HEK293 (cell line): ENCODE measurements around the gene NUCB1.
"Not testable (repeated sequence)": the region's sequence is repeated elsewhere in the genome, so short reads cannot be mapped to it uniquely, and the experiment has no call there.

Experiments
- CTCF ChIA-PET: fragments of 350-600 bp; formaldehyde crosslinking; extraction: SDS; loops from one replicate; lab custom pipeline; 2021; ENCODE audit warnings: antibody characterized with exemption; lab: Yijun Ruan, JAX
- POLR2A ChIA-PET: fragments of 300-600 bp; formaldehyde crosslinking; extraction: SDS; loops from one replicate; lab custom pipeline; 2020; ENCODE audit warnings: antibody characterized with exemption, inconsistent platforms; lab: Yijun Ruan, JAX
- H3K27ac ChIP-seq: fragments of 200-500 bp; sonication (Bioruptor generic); 2 replicates; pipeline ENCODE4 v1.5.1; 2014; ENCODE audit warnings: low read depth, low read length, control low read depth, inconsistent platforms; ENCODE audit errors: extremely low read depth
- H3K36me3 ChIP-seq, 2 experiments: fragments of 200-500 bp in 1 of 2; sonication (Bioruptor generic) in 1 of 2; 1 replicate in 1 of 2; 2 replicates in 1 of 2; pipeline ENCODE4 v1.5.1; 2014 to 2017; ENCODE audit warnings: inconsistent platforms in 2 of 2, low read length in 2 of 2; ENCODE audit not compliant: control insufficient read depth in 2 of 2, insufficient read depth in 1 of 2
- H3K4me1 ChIP-seq: fragments of 200-500 bp; sonication (Bioruptor generic); 2 replicates; pipeline ENCODE4 v1.5.1; 2014; ENCODE audit warnings: mild to moderate bottlenecking, low read length, inconsistent platforms; ENCODE audit not compliant: control insufficient read depth, insufficient read depth
- H3K4me3 ChIP-seq: 2 replicates; pipeline ENCODE4 v1.5.1; 2011; ENCODE audit warnings: low read depth, mild to moderate bottlenecking, control low read depth, low read length, moderate library complexity
- H3K9me3 ChIP-seq: fragments of 200-500 bp; sonication (Bioruptor generic); 2 replicates; pipeline ENCODE4 v1.5.1; 2014; ENCODE audit warnings: low read depth, low read length, inconsistent platforms; ENCODE audit not compliant: control insufficient read depth, insufficient read depth
- INSM2 ChIP-seq: fragments of 450-650 bp; formaldehyde crosslinking; IDR thresholded peaks from 2 replicates; pipeline ENCODE4 v1.5.1; 2016; ENCODE audit warnings: missing biosample characterization, missing genetic modification characterization
- KLF16 ChIP-seq: fragments of 450-650 bp; formaldehyde crosslinking; IDR thresholded peaks from 2 replicates; pipeline ENCODE4 v1.5.1; 2017; ENCODE audit warnings: missing biosample characterization, missing genetic modification characterization
- ZBTB1 ChIP-seq: fragments of 450-650 bp; formaldehyde crosslinking; IDR thresholded peaks from 2 replicates; pipeline ENCODE4 v1.5.1; 2016; ENCODE audit warnings: missing biosample characterization, missing genetic modification characterization
- ZFHX2 ChIP-seq: fragments of 450-650 bp; formaldehyde crosslinking; conservative IDR thresholded peaks from 2 replicates; pipeline ENCODE4 v1.5.1; 2016; ENCODE audit warnings: missing biosample characterization, missing genetic modification characterization
- ZFP69B ChIP-seq: fragments of 450-650 bp; formaldehyde crosslinking; IDR thresholded peaks from 2 replicates; pipeline ENCODE4 v1.5.1; 2016; ENCODE audit warnings: missing biosample characterization, missing genetic modification characterization
- ZNF10 ChIP-seq: fragments of 450-650 bp; formaldehyde crosslinking; IDR thresholded peaks from 2 replicates; pipeline ENCODE4 v1.5.1; 2017; ENCODE audit warnings: missing biosample characterization, missing genetic modification characterization
- ZNF175 ChIP-seq: fragments of 450-650 bp; formaldehyde crosslinking; IDR thresholded peaks from 2 replicates; pipeline ENCODE4 v1.5.1; 2016; ENCODE audit warnings: missing biosample characterization, missing genetic modification characterization
- ZNF350 ChIP-seq: fragments of 450-650 bp; formaldehyde crosslinking; IDR thresholded peaks from 2 replicates; pipeline ENCODE4 v1.5.0; 2017; ENCODE audit warnings: missing biosample characterization, mild to moderate bottlenecking, missing genetic modification characterization
- ZNF37A ChIP-seq: fragments of 450-650 bp; IDR thresholded peaks from 2 replicates; pipeline ENCODE4 v1.5.1; 2018; ENCODE audit warnings: missing biosample characterization, missing genetic modification characterization
- ZNF549 ChIP-seq: fragments of 450-650 bp; IDR thresholded peaks from 2 replicates; pipeline ENCODE4 v1.5.1; 2018; ENCODE audit warnings: missing biosample characterization, missing genetic modification characterization, mild to moderate bottlenecking, inconsistent platforms, moderate library complexity
- ZNF585B ChIP-seq: fragments of 450-650 bp; formaldehyde crosslinking; IDR thresholded peaks from 2 replicates; pipeline ENCODE4 v1.5.1; 2016; ENCODE audit warnings: missing biosample characterization, missing genetic modification characterization
- ZNF624 ChIP-seq: fragments of 450-650 bp; formaldehyde crosslinking; IDR thresholded peaks from 2 replicates; pipeline ENCODE4 v1.5.1; 2017; ENCODE audit warnings: missing biosample characterization, missing genetic modification characterization
- TF ChIP-seq, protein P1 (sequence below): fragments of 450-650 bp; formaldehyde crosslinking; IDR thresholded peaks from 2 replicates; pipeline ENCODE4 v1.5.1; 2016; ENCODE audit warnings: missing biosample characterization, missing genetic modification characterization
- TF ChIP-seq, protein P2 (sequence below): fragments of 450-650 bp; formaldehyde crosslinking; IDR thresholded peaks from 2 replicates; pipeline ENCODE4 v1.5.1; 2017; ENCODE audit warnings: missing biosample characterization, missing genetic modification characterization
- TF ChIP-seq, protein P3 (sequence below): fragments of 450-650 bp; formaldehyde crosslinking; IDR thresholded peaks from 2 replicates; pipeline ENCODE4 v1.5.1; 2016; ENCODE audit warnings: missing biosample characterization, missing genetic modification characterization
- TF ChIP-seq, protein P4 (sequence below): fragments of 450-650 bp; formaldehyde crosslinking; IDR thresholded peaks from 2 replicates; pipeline ENCODE4 v1.5.1; 2016; ENCODE audit warnings: missing biosample characterization, missing genetic modification characterization, borderline replicate concordance

The NUCB1 gene

DNA sequence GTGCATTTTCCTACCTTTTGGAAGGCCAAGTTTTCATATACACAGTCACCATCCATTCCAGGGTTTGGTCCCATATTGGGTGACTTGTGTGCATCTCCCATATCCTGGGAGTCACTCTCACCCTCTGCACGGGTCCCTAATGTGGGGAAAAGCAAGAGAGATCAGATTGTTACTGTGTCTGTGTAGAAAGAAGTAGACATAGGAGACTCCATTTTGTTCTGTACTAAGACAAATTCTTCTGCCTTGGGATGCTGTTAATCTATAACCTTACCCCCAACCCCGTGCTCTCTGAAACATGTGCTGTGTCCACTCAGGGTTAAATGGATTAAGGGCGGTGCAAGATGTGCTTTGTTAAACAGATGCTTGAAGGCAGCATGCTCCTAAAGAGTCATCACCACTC lies 10.6 kb upstream of the NUCB1 start:
- H3K9me3 ChIP-seq, CTCF ChIA-PET, H3K36me3 ChIP-seq, POLR2A ChIA-PET, H3K4me1 ChIP-seq, H3K4me3 ChIP-seq, H3K27ac ChIP-seq: not testable (repeated sequence)

GRCh38 chr19:48890551-48890950 lies 9.6 kb upstream of the NUCB1 start:
- TF ChIP-seq ZNF549 (tag by site-specific recombination) (no peak), ZFHX2 (no peak), ZBTB1 (no peak), ZNF624 (tag by site-specific recombination) (no peak), ZNF10 (no peak), ZNF350 (tag by site-specific recombination) (no peak), ZFP69B (no peak), INSM2 (tag by site-specific recombination) (no peak), KLF16 (tag by site-specific recombination) (no peak), ZNF585B (no peak), ZNF175 (tag by site-specific recombination) (no peak), ZNF37A (tag by site-specific recombination) (no peak)
- TF ChIP-seq, protein P1, sequence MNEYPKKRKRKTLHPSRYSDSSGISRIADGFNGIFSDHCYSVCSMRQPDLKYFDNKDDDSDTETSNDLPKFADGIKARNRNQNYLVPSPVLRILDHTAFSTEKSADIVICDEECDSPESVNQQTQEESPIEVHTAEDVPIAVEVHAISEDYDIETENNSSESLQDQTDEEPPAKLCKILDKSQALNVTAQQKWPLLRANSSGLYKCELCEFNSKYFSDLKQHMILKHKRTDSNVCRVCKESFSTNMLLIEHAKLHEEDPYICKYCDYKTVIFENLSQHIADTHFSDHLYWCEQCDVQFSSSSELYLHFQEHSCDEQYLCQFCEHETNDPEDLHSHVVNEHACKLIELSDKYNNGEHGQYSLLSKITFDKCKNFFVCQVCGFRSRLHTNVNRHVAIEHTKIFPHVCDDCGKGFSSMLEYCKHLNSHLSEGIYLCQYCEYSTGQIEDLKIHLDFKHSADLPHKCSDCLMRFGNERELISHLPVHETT, result no peak
- TF ChIP-seq, protein P2, sequence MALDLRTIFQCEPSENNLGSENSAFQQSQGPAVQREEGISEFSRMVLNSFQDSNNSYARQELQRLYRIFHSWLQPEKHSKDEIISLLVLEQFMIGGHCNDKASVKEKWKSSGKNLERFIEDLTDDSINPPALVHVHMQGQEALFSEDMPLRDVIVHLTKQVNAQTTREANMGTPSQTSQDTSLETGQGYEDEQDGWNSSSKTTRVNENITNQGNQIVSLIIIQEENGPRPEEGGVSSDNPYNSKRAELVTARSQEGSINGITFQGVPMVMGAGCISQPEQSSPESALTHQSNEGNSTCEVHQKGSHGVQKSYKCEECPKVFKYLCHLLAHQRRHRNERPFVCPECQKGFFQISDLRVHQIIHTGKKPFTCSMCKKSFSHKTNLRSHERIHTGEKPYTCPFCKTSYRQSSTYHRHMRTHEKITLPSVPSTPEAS (tag by site-specific recombination), result no peak
- TF ChIP-seq, protein P3, sequence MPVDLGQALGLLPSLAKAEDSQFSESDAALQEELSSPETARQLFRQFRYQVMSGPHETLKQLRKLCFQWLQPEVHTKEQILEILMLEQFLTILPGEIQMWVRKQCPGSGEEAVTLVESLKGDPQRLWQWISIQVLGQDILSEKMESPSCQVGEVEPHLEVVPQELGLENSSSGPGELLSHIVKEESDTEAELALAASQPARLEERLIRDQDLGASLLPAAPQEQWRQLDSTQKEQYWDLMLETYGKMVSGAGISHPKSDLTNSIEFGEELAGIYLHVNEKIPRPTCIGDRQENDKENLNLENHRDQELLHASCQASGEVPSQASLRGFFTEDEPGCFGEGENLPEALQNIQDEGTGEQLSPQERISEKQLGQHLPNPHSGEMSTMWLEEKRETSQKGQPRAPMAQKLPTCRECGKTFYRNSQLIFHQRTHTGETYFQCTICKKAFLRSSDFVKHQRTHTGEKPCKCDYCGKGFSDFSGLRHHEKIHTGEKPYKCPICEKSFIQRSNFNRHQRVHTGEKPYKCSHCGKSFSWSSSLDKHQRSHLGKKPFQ (tag by site-specific recombination), result no peak
- TF ChIP-seq, protein P4, sequence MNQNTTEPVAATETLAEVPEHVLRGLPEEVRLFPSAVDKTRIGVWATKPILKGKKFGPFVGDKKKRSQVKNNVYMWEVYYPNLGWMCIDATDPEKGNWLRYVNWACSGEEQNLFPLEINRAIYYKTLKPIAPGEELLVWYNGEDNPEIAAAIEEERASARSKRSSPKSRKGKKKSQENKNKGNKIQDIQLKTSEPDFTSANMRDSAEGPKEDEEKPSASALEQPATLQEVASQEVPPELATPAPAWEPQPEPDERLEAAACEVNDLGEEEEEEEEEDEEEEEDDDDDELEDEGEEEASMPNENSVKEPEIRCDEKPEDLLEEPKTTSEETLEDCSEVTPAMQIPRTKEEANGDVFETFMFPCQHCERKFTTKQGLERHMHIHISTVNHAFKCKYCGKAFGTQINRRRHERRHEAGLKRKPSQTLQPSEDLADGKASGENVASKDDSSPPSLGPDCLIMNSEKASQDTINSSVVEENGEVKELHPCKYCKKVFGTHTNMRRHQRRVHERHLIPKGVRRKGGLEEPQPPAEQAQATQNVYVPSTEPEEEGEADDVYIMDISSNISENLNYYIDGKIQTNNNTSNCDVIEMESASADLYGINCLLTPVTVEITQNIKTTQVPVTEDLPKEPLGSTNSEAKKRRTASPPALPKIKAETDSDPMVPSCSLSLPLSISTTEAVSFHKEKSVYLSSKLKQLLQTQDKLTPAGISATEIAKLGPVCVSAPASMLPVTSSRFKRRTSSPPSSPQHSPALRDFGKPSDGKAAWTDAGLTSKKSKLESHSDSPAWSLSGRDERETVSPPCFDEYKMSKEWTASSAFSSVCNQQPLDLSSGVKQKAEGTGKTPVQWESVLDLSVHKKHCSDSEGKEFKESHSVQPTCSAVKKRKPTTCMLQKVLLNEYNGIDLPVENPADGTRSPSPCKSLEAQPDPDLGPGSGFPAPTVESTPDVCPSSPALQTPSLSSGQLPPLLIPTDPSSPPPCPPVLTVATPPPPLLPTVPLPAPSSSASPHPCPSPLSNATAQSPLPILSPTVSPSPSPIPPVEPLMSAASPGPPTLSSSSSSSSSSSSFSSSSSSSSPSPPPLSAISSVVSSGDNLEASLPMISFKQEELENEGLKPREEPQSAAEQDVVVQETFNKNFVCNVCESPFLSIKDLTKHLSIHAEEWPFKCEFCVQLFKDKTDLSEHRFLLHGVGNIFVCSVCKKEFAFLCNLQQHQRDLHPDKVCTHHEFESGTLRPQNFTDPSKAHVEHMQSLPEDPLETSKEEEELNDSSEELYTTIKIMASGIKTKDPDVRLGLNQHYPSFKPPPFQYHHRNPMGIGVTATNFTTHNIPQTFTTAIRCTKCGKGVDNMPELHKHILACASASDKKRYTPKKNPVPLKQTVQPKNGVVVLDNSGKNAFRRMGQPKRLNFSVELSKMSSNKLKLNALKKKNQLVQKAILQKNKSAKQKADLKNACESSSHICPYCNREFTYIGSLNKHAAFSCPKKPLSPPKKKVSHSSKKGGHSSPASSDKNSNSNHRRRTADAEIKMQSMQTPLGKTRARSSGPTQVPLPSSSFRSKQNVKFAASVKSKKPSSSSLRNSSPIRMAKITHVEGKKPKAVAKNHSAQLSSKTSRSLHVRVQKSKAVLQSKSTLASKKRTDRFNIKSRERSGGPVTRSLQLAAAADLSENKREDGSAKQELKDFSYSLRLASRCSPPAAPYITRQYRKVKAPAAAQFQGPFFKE (tag by site-specific recombination), result no peak
- Histone ChIP-seq H3K27ac (no peak overlapping the region), H3K4me3 (no peak overlapping the region), H3K9me3 (no peaks in the 10 kb centered on the region), H3K36me3 (no peaks in the 10 kb centered on the region), H3K4me1 (peaks cover 3% of the 10 kb centered on the region; the same call in 1 of the 2 replicates)
- ChIA-PET CTCF (no interaction called here), POLR2A (no interaction called here)
